ENCODE measurements around the gene SLC44A1. TPM values are rescaled to one million over a fixed set of nuclear protein-coding genes. Genes with fewer than 3 reads are reported as not detected.

The SLC44A1 gene
- total and polyA plus RNA-seq, 10 of the 15 experiments (the other 5 are each of a cell fraction or from before 2014, with no cell fraction given), result 2.4 to 21.2 (median 12.4) TPM

DNA sequence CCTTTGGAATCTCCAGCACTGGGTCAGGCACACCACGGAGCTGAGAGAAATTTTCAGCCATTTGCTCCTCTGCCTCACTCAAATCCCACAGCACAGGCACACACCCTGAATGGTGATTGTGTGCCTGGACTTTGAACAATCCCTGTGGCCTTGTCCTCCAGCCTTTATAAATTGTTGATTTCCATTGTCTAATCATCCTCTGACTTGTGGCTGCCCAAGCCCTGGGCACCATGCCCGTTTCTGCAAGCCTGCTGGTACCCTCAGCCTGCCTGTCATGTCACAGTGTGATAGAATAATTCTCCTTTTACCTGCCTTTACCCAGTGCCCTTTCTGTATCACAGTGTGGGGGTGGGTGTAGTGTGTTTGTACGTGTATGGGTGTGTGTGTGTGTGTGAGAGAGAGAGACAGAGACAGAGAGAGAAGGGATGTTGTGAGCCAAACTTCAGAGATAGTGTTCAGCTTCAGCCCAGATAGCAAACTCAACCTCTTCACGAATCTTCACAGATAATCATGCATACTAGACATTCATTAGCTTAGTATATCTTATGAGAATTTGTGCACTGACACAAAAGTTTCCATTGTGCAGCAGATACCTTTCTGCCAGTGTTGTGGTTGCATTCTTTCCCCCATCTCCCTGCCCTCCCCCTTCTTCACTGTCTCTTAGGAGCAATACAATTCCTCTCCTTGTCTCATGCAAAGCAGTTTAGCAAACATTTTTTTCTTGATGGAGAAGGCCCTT, 27.8 kb upstream of the SLC44A1 start:
- SMC1A ChIA-PET (ENCODE audit: uncharacterized antibody, unreplicated experiment), result no interaction called here
- no peak for ATAC-seq

DNA sequence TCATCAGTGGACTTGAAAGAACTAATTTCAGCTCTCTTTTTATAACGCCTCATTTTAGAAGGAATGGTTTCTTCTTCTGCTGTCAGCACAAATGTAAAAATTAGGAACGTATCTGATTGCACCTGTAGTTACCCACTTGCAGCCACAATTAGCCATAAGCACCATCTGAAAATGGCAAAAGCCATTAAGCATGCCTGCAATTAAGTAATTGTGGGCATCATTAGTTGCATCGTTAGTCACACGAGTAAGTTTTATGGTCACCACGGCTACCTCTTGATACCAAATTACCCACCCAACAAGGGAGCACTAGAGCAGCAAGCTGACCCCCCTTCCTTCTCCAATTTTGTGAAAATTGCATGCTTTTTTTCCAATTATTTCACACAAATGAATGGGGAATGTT, 25.8 kb upstream of the SLC44A1 start:
- Histone ChIP-seq H3K4me1 (ENCODE audit: control insufficient read depth, insufficient read depth, low read length) (no peaks in the 10 kb centered on the region), H3K9ac (ENCODE audit: control insufficient read depth, insufficient read depth, low read length) (no peak overlapping the region), H3K27ac (ENCODE audit: control insufficient read depth, insufficient read depth) (no peak overlapping the region), H4K20me1 (ENCODE audit: control insufficient read depth, insufficient read depth) (no peaks in the 10 kb centered on the region), H3K9me3 (replicated peaks; ENCODE audit: control insufficient read depth, insufficient read depth, low read length) (peaks cover 4% of the 10 kb centered on the region; the same call in 2 of the 3 replicates), H3K36me3 (ENCODE audit: control insufficient read depth in 2 of 2, insufficient read depth in 2 of 2, low read length in 1 of 2) (no peaks in the 10 kb centered on the region), H3K27me3 (replicated peaks in 1 of 2; ENCODE audit: control insufficient read depth in 2 of 2, insufficient read depth in 2 of 2, low read length in 1 of 2) (no peaks in the 10 kb centered on the region), H3K79me2 (ENCODE audit: control insufficient read depth, insufficient read depth, low read length) (no peaks in the 10 kb centered on the region), H2AFZ (ENCODE audit: control insufficient read depth, low read depth, low read length) (no peak overlapping the region), H3K4me3 (no peak overlapping the region), H3K4me2 (ENCODE audit: control insufficient read depth, insufficient read depth) (no peak overlapping the region)
- in situ Hi-C loops (cut with MboI) (no loop called here), intact Hi-C loops (cut with micrococcal nuclease; ENCODE audit: unreplicated experiment) (no loop called here)
- ChIA-PET CTCF (no interaction called here), POLR2A (no interaction called here), SMC1A (ENCODE audit: uncharacterized antibody, unreplicated experiment) (interaction anchor here (0.6 kb wide), 1 partner anchor 102 kb away, joined by 3 read pairs; no protein-coding TSS in a partner anchor), RAD21 (ENCODE audit: unreplicated experiment) (interaction anchor here (0.6 kb wide), 1 partner anchor 66 kb away, joined by 3 read pairs; no protein-coding TSS in a partner anchor)
- no peak for ATAC-seq
- BruUV-seq (replicated peaks), result no TSS peak
- DNase-seq (ENCODE audit: low read depth, low spot score), result no peak
- FAIRE-seq, result no peak
- 35% methylated on average over 5 of the region's 5 CpGs for WGBS (ENCODE audit: insufficient coverage, insufficient replicate concordance, low lambda C conversion rate, missing lambda C conversion rate)
- TF ChIP-seq MTA2 (IDR thresholded peaks at IDR 0.05; ENCODE audit: low read depth) (peak; percentile 52; the same call in 1 of the 2 replicates), RFX5 (IDR thresholded peaks at IDR 0.05; ENCODE audit: low read depth, low read length) (no peak)

More for the DNA sequence above, 27.8 kb upstream of the SLC44A1 start:
- DNase-seq (ENCODE audit: low read depth, low spot score), result no peak
- Histone ChIP-seq H4K20me1 (ENCODE audit: control insufficient read depth, insufficient read depth) (no peaks in the 10 kb centered on the region), H3K9me3 (replicated peaks; ENCODE audit: control insufficient read depth, insufficient read depth, low read length) (no peaks in the 10 kb centered on the region), H3K27me3 (replicated peaks in 1 of 2; ENCODE audit: control insufficient read depth in 2 of 2, insufficient read depth in 2 of 2, low read length in 1 of 2) (no peaks in the 10 kb centered on the region), H3K27ac (ENCODE audit: control insufficient read depth, insufficient read depth) (no peak overlapping the region), H3K4me3 (no peak overlapping the region), H3K9ac (ENCODE audit: control insufficient read depth, insufficient read depth, low read length) (no peak overlapping the region), H2AFZ (ENCODE audit: control insufficient read depth, low read depth, low read length) (no peak overlapping the region), H3K79me2 (ENCODE audit: control insufficient read depth, insufficient read depth, low read length) (no peaks in the 10 kb centered on the region), H3K36me3 (ENCODE audit: control insufficient read depth in 2 of 2, insufficient read depth in 2 of 2, low read length in 1 of 2) (no peaks in the 10 kb centered on the region), H3K4me1 (ENCODE audit: control insufficient read depth, insufficient read depth, low read length) (no peaks in the 10 kb centered on the region), H3K4me2 (ENCODE audit: control insufficient read depth, insufficient read depth) (no peak overlapping the region)
- WGBS (ENCODE audit: insufficient coverage, insufficient replicate concordance, low lambda C conversion rate, missing lambda C conversion rate), result 0% methylated on average over 4 of the region's 4 CpGs
- FAIRE-seq, result no peak
- in situ Hi-C loops (cut with MboI) (no loop called here), intact Hi-C loops (cut with micrococcal nuclease; ENCODE audit: unreplicated experiment) (no loop called here)
- CTCF ChIA-PET, result interaction anchor here (0.9 kb wide), 1 partner anchor 199 kb away, joined by 3 read pairs; no protein-coding TSS in a partner anchor
- POLR2A ChIA-PET, result no interaction called here
- TF ChIP-seq LARP7 (IDR thresholded peaks at IDR 0.05), result no peak
- TF ChIP-seq SUZ12 (IDR thresholded peaks at IDR 0.05; ENCODE audit: unreplicated experiment), result no peak
- TF ChIP-seq POLR2AphosphoS5 (IDR thresholded peaks at IDR 0.05; ENCODE audit: low read length), result no peak
- no peak for TF ChIP-seq CBFB (IDR thresholded peaks at IDR 0.05; ENCODE audit: low read depth)
- TF ChIP-seq KAT2A (conservative IDR thresholded peaks at IDR 0.05; ENCODE audit: control insufficient read depth, low read depth, low read length), result no peak
- TF ChIP-seq FOXK2 (IDR thresholded peaks at IDR 0.05), result no peak
- no peak for TF ChIP-seq SREBF2 (IDR thresholded peaks at IDR 0.05; ENCODE audit: low read length)
- TF ChIP-seq POLR2AphosphoS2 (IDR thresholded peaks at IDR 0.05; ENCODE audit: low read depth, low read length), result no peak
- TF ChIP-seq, protein P1, sequence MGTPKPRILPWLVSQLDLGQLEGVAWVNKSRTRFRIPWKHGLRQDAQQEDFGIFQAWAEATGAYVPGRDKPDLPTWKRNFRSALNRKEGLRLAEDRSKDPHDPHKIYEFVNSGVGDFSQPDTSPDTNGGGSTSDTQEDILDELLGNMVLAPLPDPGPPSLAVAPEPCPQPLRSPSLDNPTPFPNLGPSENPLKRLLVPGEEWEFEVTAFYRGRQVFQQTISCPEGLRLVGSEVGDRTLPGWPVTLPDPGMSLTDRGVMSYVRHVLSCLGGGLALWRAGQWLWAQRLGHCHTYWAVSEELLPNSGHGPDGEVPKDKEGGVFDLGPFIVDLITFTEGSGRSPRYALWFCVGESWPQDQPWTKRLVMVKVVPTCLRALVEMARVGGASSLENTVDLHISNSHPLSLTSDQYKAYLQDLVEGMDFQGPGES (IDR thresholded peaks at IDR 0.05), result no peak
- no peak for TF ChIP-seq RAD51 (IDR thresholded peaks at IDR 0.05)
- RAD21 ChIA-PET (ENCODE audit: unreplicated experiment), result no interaction called here
- BruUV-seq (replicated peaks), result no TSS peak

Data from GM12878 (cell line).